Panc1 (cell line): Measurements from ENCODE around the gene OR2A5.

Experiments used
- POLR2AphosphoS5 ChIP-seq: IDR thresholded peaks from 2 replicates; pipeline ENCODE4 v1.6.1; 2012; ENCODE audit warnings: mild to moderate bottlenecking, low read depth, low read length, moderate library complexity
- TF ChIP-seq, protein P1 (sequence below): fragments of 450-650 bp; IDR thresholded peaks from 2 replicates; pipeline ENCODE4 v1.5.1; 2017; ENCODE audit warnings: mild to moderate bottlenecking
- TF ChIP-seq, protein P2 (sequence below), 2 experiments: IDR thresholded peaks; 2 replicates each; pipeline ENCODE4 v1.6.1; 2011 to 2012; ENCODE audit warnings: low read depth in 2 of 2, control low read depth in 1 of 2, low read length in 1 of 2, mild to moderate bottlenecking in 1 of 2, moderate library complexity in 1 of 2; ENCODE audit not compliant: insufficient read depth in 1 of 2

DNA sequence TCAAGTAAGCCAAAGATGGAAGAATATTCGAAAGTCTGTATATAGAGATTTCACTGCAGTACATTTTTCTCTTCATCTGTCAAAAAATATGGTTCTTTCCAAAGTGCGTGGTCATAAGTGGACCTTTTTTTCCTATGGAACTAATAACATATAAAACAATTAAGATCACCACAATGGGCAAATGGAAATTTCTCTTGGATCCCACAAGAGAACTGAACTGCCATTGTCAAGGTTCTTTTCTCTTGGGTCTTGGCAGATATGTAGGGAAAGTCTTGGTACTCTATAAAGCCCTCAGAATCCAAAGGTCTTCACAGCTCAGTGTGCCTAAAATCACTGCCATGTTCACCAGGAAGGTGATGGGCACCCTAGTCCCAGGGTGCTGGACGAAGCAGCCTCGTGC lies 48.7 kb upstream of the OR2A5 start, which contains the start of gene OR6B1:
- TF ChIP-seq, protein P1, sequence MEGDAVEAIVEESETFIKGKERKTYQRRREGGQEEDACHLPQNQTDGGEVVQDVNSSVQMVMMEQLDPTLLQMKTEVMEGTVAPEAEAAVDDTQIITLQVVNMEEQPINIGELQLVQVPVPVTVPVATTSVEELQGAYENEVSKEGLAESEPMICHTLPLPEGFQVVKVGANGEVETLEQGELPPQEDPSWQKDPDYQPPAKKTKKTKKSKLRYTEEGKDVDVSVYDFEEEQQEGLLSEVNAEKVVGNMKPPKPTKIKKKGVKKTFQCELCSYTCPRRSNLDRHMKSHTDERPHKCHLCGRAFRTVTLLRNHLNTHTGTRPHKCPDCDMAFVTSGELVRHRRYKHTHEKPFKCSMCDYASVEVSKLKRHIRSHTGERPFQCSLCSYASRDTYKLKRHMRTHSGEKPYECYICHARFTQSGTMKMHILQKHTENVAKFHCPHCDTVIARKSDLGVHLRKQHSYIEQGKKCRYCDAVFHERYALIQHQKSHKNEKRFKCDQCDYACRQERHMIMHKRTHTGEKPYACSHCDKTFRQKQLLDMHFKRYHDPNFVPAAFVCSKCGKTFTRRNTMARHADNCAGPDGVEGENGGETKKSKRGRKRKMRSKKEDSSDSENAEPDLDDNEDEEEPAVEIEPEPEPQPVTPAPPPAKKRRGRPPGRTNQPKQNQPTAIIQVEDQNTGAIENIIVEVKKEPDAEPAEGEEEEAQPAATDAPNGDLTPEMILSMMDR = no peak
- TF ChIP-seq, protein P2, sequence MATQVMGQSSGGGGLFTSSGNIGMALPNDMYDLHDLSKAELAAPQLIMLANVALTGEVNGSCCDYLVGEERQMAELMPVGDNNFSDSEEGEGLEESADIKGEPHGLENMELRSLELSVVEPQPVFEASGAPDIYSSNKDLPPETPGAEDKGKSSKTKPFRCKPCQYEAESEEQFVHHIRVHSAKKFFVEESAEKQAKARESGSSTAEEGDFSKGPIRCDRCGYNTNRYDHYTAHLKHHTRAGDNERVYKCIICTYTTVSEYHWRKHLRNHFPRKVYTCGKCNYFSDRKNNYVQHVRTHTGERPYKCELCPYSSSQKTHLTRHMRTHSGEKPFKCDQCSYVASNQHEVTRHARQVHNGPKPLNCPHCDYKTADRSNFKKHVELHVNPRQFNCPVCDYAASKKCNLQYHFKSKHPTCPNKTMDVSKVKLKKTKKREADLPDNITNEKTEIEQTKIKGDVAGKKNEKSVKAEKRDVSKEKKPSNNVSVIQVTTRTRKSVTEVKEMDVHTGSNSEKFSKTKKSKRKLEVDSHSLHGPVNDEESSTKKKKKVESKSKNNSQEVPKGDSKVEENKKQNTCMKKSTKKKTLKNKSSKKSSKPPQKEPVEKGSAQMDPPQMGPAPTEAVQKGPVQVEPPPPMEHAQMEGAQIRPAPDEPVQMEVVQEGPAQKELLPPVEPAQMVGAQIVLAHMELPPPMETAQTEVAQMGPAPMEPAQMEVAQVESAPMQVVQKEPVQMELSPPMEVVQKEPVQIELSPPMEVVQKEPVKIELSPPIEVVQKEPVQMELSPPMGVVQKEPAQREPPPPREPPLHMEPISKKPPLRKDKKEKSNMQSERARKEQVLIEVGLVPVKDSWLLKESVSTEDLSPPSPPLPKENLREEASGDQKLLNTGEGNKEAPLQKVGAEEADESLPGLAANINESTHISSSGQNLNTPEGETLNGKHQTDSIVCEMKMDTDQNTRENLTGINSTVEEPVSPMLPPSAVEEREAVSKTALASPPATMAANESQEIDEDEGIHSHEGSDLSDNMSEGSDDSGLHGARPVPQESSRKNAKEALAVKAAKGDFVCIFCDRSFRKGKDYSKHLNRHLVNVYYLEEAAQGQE (IDR thresholded peaks at IDR 0.05; ENCODE audit: insufficient read depth in 1 of 2, low read depth in 2 of 2, low read length in 1 of 2) = no peak
- no peak for TF ChIP-seq POLR2AphosphoS5
